ENCODE results near the gene FAH. TPM values are rescaled to one million over a fixed set of nuclear protein-coding genes. Genes with fewer than 3 reads are reported as not detected.
"Not testable (repeated sequence)": the region's sequence is repeated elsewhere in the genome, so short reads cannot be mapped to it uniquely, and the experiment has no call there.

FAH gene
- total RNA-seq, 2 experiments from 2014 or later: 40.9 to 41.8 TPM

DNA sequence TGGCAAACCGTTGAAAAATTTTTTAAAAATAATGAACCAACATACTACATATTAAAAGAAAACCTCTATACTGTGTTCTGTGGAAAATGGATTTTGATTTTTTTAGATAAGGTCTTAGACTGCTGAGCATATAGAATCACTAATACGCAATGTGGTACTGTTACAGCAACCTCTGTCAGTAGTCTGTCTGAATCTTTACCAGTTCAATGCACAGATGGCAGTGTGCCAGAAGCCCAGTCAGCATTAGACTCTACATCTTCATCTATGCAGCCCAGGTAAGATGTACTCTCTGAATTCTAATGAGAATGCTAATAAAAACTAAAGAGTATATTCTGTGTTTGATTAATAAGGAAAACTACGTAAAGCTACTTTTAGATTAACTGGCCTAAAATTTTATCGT, 31.3 kb upstream of the FAH start:
- peaks cover 24% of the 10 kb centered on the region for H3K36me3 Mint-ChIP-seq (ENCODE audit: low read depth)
- CTCF ChIA-PET: no interaction called here
- no peaks in the 10 kb centered on the region for H3K27me3 Mint-ChIP-seq (ENCODE audit: low read depth)
- ATAC-seq: no peak
- DNase-seq: no peak
- no peak overlapping the region for H3K4me3 Mint-ChIP-seq
- no peaks in the 10 kb centered on the region for H3K9me3 Mint-ChIP-seq (ENCODE audit: insufficient read depth)
- POLR2A ChIA-PET: no interaction called here
- no peak overlapping the region for H3K27ac Mint-ChIP-seq
- peaks cover 6% of the 10 kb centered on the region for H3K4me1 Mint-ChIP-seq (ENCODE audit: low read depth)

- DNase-seq: no peak
- ATAC-seq: no peak
- H3K27me3 Mint-ChIP-seq (ENCODE audit: low read depth): no peaks in the 10 kb centered on the region
- peaks cover 25% of the 10 kb centered on the region for H3K36me3 Mint-ChIP-seq (ENCODE audit: low read depth)
- no peak overlapping the region for H3K4me3 Mint-ChIP-seq
- ChIA-PET POLR2A (no interaction called here), CTCF (no interaction called here)
- peaks cover 6% of the 10 kb centered on the region for H3K4me1 Mint-ChIP-seq (ENCODE audit: low read depth)
- H3K9me3 Mint-ChIP-seq (ENCODE audit: insufficient read depth): no peaks in the 10 kb centered on the region
- no peak overlapping the region for H3K27ac Mint-ChIP-seq
Observed at GRCh38 chr15:80123034-80123433, 29.8 kb upstream of the FAH start.

GRCh38 chr15:80127253-80127652, 25.5 kb upstream of the FAH start:
- H3K9me3 Mint-ChIP-seq (ENCODE audit: insufficient read depth); ATAC-seq; H3K4me1 Mint-ChIP-seq (ENCODE audit: low read depth); POLR2A ChIA-PET; DNase-seq; H3K27ac Mint-ChIP-seq; H3K27me3 Mint-ChIP-seq (ENCODE audit: low read depth); CTCF ChIA-PET; H3K4me3 Mint-ChIP-seq: not testable (repeated sequence)
- peaks cover 25% of the 10 kb centered on the region for H3K36me3 Mint-ChIP-seq (ENCODE audit: low read depth)

DNA sequence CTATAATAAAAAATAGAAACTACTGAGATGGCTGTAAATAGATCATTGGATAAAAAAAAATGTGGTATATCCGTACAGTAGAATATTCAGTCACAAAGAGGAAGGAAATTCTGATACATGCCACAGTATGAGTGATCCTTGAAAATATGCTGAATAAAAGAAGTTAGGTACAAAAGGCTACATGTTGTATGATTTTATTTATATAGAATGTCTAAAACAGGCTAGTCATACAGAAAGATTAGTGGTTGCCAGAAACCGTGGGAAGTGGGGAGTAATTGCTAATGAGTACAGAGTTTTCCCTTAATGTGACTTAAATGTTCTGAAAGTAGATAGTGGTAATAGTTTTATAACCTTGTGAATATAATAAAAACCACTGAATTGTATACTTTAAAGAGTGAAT, 24.9 kb upstream of the FAH start:
- POLR2A ChIA-PET: interaction anchor here (0.7 kb wide), 1 partner anchor 205 kb away, joined by 3 read pairs; no protein-coding TSS in a partner anchor
- ATAC-seq (no peak), DNase-seq (no peak)
- H3K27me3 Mint-ChIP-seq (ENCODE audit: low read depth): no peaks in the 10 kb centered on the region
- peaks cover 29% of the 10 kb centered on the region for H3K36me3 Mint-ChIP-seq (ENCODE audit: low read depth)
- no peak overlapping the region for H3K4me3 Mint-ChIP-seq
- no peaks in the 10 kb centered on the region for H3K9me3 Mint-ChIP-seq (ENCODE audit: insufficient read depth)
- CTCF ChIA-PET: no interaction called here
- H3K4me1 Mint-ChIP-seq (ENCODE audit: low read depth): peaks cover 6% of the 10 kb centered on the region
- no peak overlapping the region for H3K27ac Mint-ChIP-seq

GRCh38 chr15:80132382-80132781, 20.4 kb upstream of the FAH start:
- ChIA-PET POLR2A (no interaction called here), CTCF (no interaction called here)
- no peaks in the 10 kb centered on the region for H3K27me3 Mint-ChIP-seq (ENCODE audit: low read depth)
- no peak overlapping the region for H3K4me3 Mint-ChIP-seq
- no peak overlapping the region for H3K27ac Mint-ChIP-seq
- no peaks in the 10 kb centered on the region for H3K9me3 Mint-ChIP-seq (ENCODE audit: insufficient read depth)
- DNase-seq: no peak
- ATAC-seq: no peak
- H3K36me3 Mint-ChIP-seq (ENCODE audit: low read depth): peaks cover 20% of the 10 kb centered on the region
- no peaks in the 10 kb centered on the region for H3K4me1 Mint-ChIP-seq (ENCODE audit: low read depth)

DNA sequence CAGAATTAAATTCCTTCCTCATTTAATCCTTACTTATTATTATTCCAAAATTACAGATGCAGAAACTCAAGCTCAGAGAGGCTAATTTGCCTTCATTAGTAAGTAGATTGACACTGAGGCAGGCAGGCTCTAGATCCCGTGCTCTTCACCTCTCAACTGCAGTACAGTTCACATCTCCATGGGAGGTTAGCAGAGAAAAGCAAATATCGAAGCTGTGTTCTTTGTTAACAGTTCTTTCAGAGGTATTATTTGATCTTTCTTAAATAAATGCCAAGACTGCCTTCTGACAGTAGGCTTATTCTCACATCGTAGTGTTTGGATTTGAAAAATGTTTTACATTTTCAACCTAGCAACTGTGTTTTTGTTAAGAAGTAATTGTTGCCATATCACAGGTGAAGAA, 15.9 kb upstream of the FAH start:
- Mint-ChIP-seq H3K27ac (no peak overlapping the region), H3K9me3 (ENCODE audit: insufficient read depth) (no peaks in the 10 kb centered on the region), H3K27me3 (ENCODE audit: low read depth) (no peaks in the 10 kb centered on the region), H3K4me1 (ENCODE audit: low read depth) (no peaks in the 10 kb centered on the region), H3K4me3 (no peak overlapping the region), H3K36me3 (ENCODE audit: low read depth) (peaks cover 21% of the 10 kb centered on the region)
- ChIA-PET POLR2A (no interaction called here), CTCF (no interaction called here)
- ATAC-seq: no peak
- DNase-seq: no peak

GRCh38 chr15:80138961-80139360, 13.8 kb upstream of the FAH start:
- H3K4me3 Mint-ChIP-seq: no peak overlapping the region
- no peaks in the 10 kb centered on the region for H3K9me3 Mint-ChIP-seq (ENCODE audit: insufficient read depth)
- ChIA-PET CTCF (interaction anchor here (0.6 to 1.3 kb wide), 3 partner anchors 10 to 286 kb away, joined by 3 to 4 read pairs (median 3); no protein-coding TSS in a partner anchor), POLR2A (no interaction called here)
- H3K27ac Mint-ChIP-seq: no peak overlapping the region
- DNase-seq (no peak), ATAC-seq (no peak)
- no peaks in the 10 kb centered on the region for H3K4me1 Mint-ChIP-seq (ENCODE audit: low read depth)
- peaks cover 3% of the 10 kb centered on the region for H3K27me3 Mint-ChIP-seq (ENCODE audit: low read depth)
- peaks cover 13% of the 10 kb centered on the region for H3K36me3 Mint-ChIP-seq (ENCODE audit: low read depth)

DNA sequence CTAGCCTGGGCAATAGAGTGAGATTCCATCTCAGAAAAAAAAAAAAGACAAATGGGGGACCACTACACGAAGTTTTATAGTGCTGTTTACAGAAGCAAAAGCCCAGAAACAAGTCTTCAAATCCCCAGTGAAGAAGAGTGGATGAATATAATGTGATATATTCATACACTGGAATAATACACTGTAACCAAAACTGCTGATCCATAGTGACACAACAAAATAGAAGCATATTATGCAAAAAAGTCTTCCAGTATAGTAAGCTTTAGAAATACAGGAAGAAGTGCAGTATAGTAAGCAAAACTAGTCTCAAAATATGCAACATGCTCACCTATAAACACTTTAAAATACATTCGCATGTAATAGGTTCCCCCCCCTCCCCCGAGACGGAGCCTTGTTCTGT, 11.9 kb upstream of the FAH start:
- peaks cover 10% of the 10 kb centered on the region for H3K27me3 Mint-ChIP-seq (ENCODE audit: low read depth)
- no peak for ATAC-seq
- ChIA-PET CTCF (no interaction called here), POLR2A (no interaction called here)
- no peak overlapping the region for H3K27ac Mint-ChIP-seq
- H3K9me3 Mint-ChIP-seq (ENCODE audit: insufficient read depth): no peaks in the 10 kb centered on the region
- H3K4me3 Mint-ChIP-seq: no peak overlapping the region
- no peak for DNase-seq
- no peaks in the 10 kb centered on the region for H3K4me1 Mint-ChIP-seq (ENCODE audit: low read depth)
- peaks cover 4% of the 10 kb centered on the region for H3K36me3 Mint-ChIP-seq (ENCODE audit: low read depth)

- Mint-ChIP-seq H3K9me3 (ENCODE audit: insufficient read depth) (no peaks in the 10 kb centered on the region), H3K4me1 (ENCODE audit: low read depth) (no peaks in the 10 kb centered on the region), H3K27me3 (ENCODE audit: low read depth) (peaks cover 16% of the 10 kb centered on the region), H3K27ac (no peak overlapping the region), H3K4me3 (no peak overlapping the region), H3K36me3 (ENCODE audit: low read depth) (peaks cover 4% of the 10 kb centered on the region)
- ChIA-PET POLR2A (no interaction called here), CTCF (no interaction called here)
- DNase-seq (no peak), ATAC-seq (no peak)
Observed at GRCh38 chr15:80141916-80142598, 10.7 kb upstream of the FAH start.

- Mint-ChIP-seq H3K27me3 (ENCODE audit: low read depth) (peaks cover 18% of the 10 kb centered on the region), H3K4me1 (ENCODE audit: low read depth) (no peaks in the 10 kb centered on the region), H3K9me3 (ENCODE audit: insufficient read depth) (no peaks in the 10 kb centered on the region), H3K27ac (no peak overlapping the region), H3K36me3 (ENCODE audit: low read depth) (peaks cover under 1% of the 10 kb centered on the region), H3K4me3 (no peak overlapping the region)
- ATAC-seq (no peak), DNase-seq (no peak)
- ChIA-PET CTCF (no interaction called here), POLR2A (no interaction called here)
Observed at GRCh38 chr15:80142646-80143045, 10.2 kb upstream of the FAH start.

DNA sequence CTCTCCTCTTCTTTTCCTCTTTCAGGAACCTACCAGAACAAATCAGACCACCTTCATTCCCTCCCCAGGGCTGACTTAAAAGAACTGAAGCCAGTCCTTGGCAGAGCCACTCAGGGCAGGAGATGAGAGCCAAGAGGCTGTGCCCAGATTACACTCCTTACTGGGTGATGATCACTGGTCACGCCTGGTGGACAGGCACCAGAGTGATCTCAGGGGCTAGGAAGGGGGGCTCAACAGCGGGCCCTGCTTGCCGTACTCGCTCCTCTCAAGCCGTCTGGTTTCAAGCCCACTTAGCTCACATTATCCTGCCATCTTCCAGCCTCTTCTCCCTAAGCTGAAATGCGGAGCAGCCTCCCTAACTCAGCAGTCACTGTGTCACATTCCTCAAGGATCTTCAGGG, 1.7 kb upstream of the FAH start:
- no peak for ATAC-seq
- H3K4me1 Mint-ChIP-seq (ENCODE audit: low read depth): peaks cover 32% of the 10 kb centered on the region
- POLR2A ChIA-PET: no interaction called here
- CTCF ChIA-PET: interaction anchor here (1.3 kb wide), 1 partner anchor 9 kb away, joined by 3 read pairs; no protein-coding TSS in a partner anchor
- no peaks in the 10 kb centered on the region for H3K9me3 Mint-ChIP-seq (ENCODE audit: insufficient read depth)
- H3K4me3 Mint-ChIP-seq: no peak overlapping the region
- H3K36me3 Mint-ChIP-seq (ENCODE audit: low read depth): peaks cover 11% of the 10 kb centered on the region
- DNase-seq: no peak
- H3K27me3 Mint-ChIP-seq (ENCODE audit: low read depth): peaks cover 14% of the 10 kb centered on the region
- no peak overlapping the region for H3K27ac Mint-ChIP-seq

- POLR2A ChIA-PET: interaction anchor here (0.6 to 1.0 kb wide), 4 partner anchors 9 to 275 kb away, joined by 3 to 5 read pairs (median 4); partner anchors contain the start of genes MTHFS and ZFAND6
Observed at GRCh38 chr15:80151576-80151975, 1.2 kb upstream of the FAH start.

More at GRCh38 chr15:80151576-80151975, 1.2 kb upstream of the FAH start:
- Mint-ChIP-seq H3K9me3 (ENCODE audit: insufficient read depth) (no peaks in the 10 kb centered on the region), H3K4me1 (ENCODE audit: low read depth) (peaks cover 32% of the 10 kb centered on the region), H3K4me3 (peak overlapping the region; percentile 77), H3K27me3 (ENCODE audit: low read depth) (peaks cover 12% of the 10 kb centered on the region), H3K36me3 (ENCODE audit: low read depth) (peaks cover 11% of the 10 kb centered on the region), H3K27ac (no peak overlapping the region)
- DNase-seq (no peak), ATAC-seq (no peak)
- CTCF ChIA-PET: interaction anchor here (0.7 to 1.1 kb wide), 3 partner anchors 9 to 556 kb away, joined by 3 to 4 read pairs (median 3); no protein-coding TSS in a partner anchor
